ENCODE measurements around the gene DUSP11.

DNA sequence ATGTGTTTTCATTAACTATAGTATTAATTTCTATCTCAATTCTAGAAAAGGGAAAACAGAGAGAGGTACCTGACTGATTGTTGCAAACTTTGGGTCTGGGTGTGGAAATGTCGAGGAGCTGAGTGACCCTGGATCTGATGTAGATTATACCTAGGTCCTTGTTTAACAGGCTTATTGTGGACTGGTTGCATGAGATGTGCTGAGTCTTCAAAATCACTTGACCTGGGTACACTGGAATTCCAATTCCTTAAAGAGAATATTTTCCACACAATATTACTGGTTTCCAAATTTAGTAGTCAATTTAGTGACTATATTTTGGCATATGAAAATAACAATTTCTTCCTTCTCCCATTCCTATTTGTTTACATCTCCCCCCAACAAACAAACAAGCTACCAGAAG is 13.6 kb downstream of the DUSP11 start:
- TF ChIP-seq CTCF (conservative IDR thresholded peaks at IDR 0.05; ENCODE audit: low read depth, low read length) (no peak), EZH2 (IDR thresholded peaks at IDR 0.05; ENCODE audit: low read length, unreplicated experiment) (no peak)

Measured in PC-3 (cell line).